Loucy (cell line): ENCODE measurements around the gene ASTN2.
A peak's percentile ranks its signal among the peaks of the same experiment; 100 is the strongest.

Experiments
- H2AFZ ChIP-seq: fragments of 200-600 bp; sonication (generic); 2 replicates; pipeline ENCODE4 v1.6.0; 2016; ENCODE audit warnings: antibody characterized with exemption, mild to moderate bottlenecking, low read length, moderate library complexity
- H3F3A ChIP-seq: fragments of 200-600 bp; 2 replicates; pipeline ENCODE4 v1.6.0; 2016; ENCODE audit warnings: antibody characterized with exemption, low read depth, mild to moderate bottlenecking
- H3K27me3 ChIP-seq: fragments of 200-600 bp; sonication (generic); 2 replicates; pipeline ENCODE4 v1.6.1; 2014; ENCODE audit warnings: low read length, mild to moderate bottlenecking; ENCODE audit not compliant: insufficient read depth, poor library complexity, severe bottlenecking
- H3K36me3 ChIP-seq: fragments of 200-600 bp; sonication (generic); 2 replicates; pipeline ENCODE4 v1.6.1; 2016; ENCODE audit warnings: low read length; ENCODE audit not compliant: insufficient read depth
- H3K4me1 ChIP-seq: fragments of 200-600 bp; sonication (generic); 2 replicates; pipeline ENCODE4 v1.5.1; 2014; ENCODE audit warnings: low read length, mild to moderate bottlenecking; ENCODE audit not compliant: insufficient read depth, poor library complexity, severe bottlenecking
- H3K4me2 ChIP-seq: fragments of 200-600 bp; sonication (generic); 2 replicates; pipeline ENCODE4 v1.6.0; 2014; ENCODE audit warnings: antibody characterized with exemption, low read length, low read depth, mild to moderate bottlenecking; ENCODE audit not compliant: poor library complexity, severe bottlenecking
- H3K4me3 ChIP-seq: fragments of 200-600 bp; sonication (generic); 2 replicates; pipeline ENCODE4 v1.5.1; 2014; ENCODE audit warnings: low read length, mild to moderate bottlenecking, mixed read lengths; ENCODE audit not compliant: poor library complexity, severe bottlenecking
- H3K79me2 ChIP-seq: fragments of 200-600 bp; sonication (generic); 2 replicates; pipeline ENCODE4 v1.6.1; 2014; ENCODE audit warnings: low read length; ENCODE audit not compliant: insufficient read depth
- H3K9ac ChIP-seq: fragments of 200-600 bp; sonication (generic); 2 replicates; pipeline ENCODE4 v1.6.0; 2014; ENCODE audit warnings: mild to moderate bottlenecking, low read depth, low read length, moderate library complexity; ENCODE audit not compliant: poor library complexity, severe bottlenecking
- H3K9me2 ChIP-seq: fragments of 200-600 bp; sonication (generic); replicated peaks from 2 replicates; pipeline ENCODE4 v1.6.1; 2016; ENCODE audit warnings: low read depth, low read length, mixed read lengths
- H3K9me3 ChIP-seq: fragments of 200-600 bp; sonication (generic); 2 replicates; pipeline ENCODE4 v1.6.1; 2014; ENCODE audit warnings: mild to moderate bottlenecking, antibody characterized with exemption, low read length, low read depth; ENCODE audit not compliant: insufficient read depth
- H4K20me1 ChIP-seq: fragments of 200-600 bp; sonication (generic); 2 replicates; pipeline ENCODE4 v1.6.0; 2014; ENCODE audit warnings: antibody characterized with exemption, low read length, mild to moderate bottlenecking; ENCODE audit not compliant: insufficient read depth, poor library complexity, severe bottlenecking
- EZH2phosphoT487 ChIP-seq: fragments of 200-600 bp; IDR thresholded peaks from 2 replicates; pipeline ENCODE4 v1.6.1; 2018; ENCODE audit warnings: antibody characterized with exemption, mild to moderate bottlenecking, moderate library complexity, borderline replicate concordance
- TF ChIP-seq, protein P1 (sequence below): fragments of 200-600 bp; sonication (generic); conservative IDR thresholded peaks from 2 replicates; pipeline ENCODE4 v1.5.1; 2014; ENCODE audit warnings: mild to moderate bottlenecking, antibody characterized with exemption, low read length

The ASTN2 gene

DNA sequence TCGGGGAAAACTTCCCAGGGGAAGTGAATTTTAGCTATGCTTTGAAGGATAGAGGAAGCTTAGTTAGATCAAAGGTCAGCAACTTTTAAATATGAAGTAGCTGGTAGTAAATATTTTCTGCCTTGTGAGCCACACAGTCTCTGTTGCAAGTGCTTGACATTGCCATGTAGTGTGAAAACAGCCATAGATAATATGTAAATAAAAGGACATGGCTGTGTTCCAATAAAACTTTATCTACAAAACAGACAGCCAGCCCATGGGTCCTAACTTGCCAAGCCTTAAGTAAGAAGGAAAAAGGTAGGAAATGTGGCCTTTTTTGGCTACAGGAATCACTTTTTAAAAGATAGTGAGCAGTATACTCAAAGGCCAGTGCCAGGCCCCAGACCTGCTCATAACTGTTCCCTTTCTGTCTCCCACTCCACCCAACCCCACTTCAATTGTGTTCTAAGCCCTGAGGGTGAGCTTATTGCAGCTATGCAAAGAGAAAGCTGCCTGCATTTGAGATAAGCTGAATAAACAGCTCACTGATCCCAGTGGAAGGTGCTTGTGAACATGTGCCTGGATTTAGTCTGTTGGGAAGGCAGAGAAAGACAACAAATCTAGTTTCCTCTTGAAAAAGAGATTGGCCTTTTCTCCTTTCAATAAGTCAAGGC, 840.7 kb downstream of the ASTN2 start:
- Histone ChIP-seq H3K79me2 (no peaks in the 10 kb centered on the region), H3F3A (no peaks in the 10 kb centered on the region), H3K4me3 (no peak overlapping the region), H2AFZ (no peak overlapping the region), H3K4me2 (no peak overlapping the region), H3K9me2 (no peaks in the 10 kb centered on the region), H3K9me3 (no peaks in the 10 kb centered on the region), H3K27me3 (no peaks in the 10 kb centered on the region), H4K20me1 (no peaks in the 10 kb centered on the region), H3K4me1 (no peaks in the 10 kb centered on the region), H3K9ac (no peak overlapping the region), H3K36me3 (no peaks in the 10 kb centered on the region)
- TF ChIP-seq, protein P1, sequence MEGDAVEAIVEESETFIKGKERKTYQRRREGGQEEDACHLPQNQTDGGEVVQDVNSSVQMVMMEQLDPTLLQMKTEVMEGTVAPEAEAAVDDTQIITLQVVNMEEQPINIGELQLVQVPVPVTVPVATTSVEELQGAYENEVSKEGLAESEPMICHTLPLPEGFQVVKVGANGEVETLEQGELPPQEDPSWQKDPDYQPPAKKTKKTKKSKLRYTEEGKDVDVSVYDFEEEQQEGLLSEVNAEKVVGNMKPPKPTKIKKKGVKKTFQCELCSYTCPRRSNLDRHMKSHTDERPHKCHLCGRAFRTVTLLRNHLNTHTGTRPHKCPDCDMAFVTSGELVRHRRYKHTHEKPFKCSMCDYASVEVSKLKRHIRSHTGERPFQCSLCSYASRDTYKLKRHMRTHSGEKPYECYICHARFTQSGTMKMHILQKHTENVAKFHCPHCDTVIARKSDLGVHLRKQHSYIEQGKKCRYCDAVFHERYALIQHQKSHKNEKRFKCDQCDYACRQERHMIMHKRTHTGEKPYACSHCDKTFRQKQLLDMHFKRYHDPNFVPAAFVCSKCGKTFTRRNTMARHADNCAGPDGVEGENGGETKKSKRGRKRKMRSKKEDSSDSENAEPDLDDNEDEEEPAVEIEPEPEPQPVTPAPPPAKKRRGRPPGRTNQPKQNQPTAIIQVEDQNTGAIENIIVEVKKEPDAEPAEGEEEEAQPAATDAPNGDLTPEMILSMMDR, result no peak
- no peak for TF ChIP-seq EZH2phosphoT487

DNA sequence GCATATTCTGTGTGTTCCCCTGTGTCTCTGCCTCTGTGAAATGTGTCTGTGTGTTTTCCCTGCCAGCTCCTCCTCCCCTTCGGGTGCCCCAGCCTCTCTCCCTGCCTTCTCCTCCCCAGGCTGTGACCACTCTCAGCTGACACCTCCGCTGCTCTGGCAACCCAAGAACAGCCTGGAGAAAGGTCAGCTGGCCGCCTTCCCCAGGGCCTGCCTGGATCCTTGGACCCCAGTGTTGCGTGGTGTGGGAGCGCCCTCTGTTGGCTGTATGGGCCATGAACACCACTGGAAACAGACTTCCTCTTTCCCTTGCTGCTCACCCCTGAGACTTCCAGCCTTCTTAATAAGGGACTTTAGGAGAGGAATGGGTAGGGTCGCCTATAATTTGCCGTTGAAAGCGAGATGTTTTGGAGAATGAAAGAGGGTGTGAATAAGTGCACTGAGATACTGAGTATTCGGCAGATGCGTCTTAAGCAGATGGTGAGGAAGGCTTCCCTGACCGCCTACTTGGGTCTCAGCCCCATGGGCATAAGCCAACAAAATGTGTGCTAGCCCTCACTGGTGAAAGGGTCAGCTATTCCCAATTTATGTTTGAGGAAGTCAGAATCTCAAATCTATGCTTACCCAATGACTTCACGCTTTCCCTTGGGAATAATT, 842.6 kb downstream of the ASTN2 start:
- Histone ChIP-seq H3K27me3 (no peaks in the 10 kb centered on the region), H3K79me2 (no peaks in the 10 kb centered on the region), H4K20me1 (no peaks in the 10 kb centered on the region), H3K4me3 (no peak overlapping the region), H3K4me2 (no peak overlapping the region), H2AFZ (0 out of 2 replicates have a peak overlapping the region, but pooled peaks have one; percentile 13), H3F3A (no peaks in the 10 kb centered on the region), H3K36me3 (no peaks in the 10 kb centered on the region), H3K9me3 (no peaks in the 10 kb centered on the region), H3K9ac (no peak overlapping the region), H3K9me2 (no peaks in the 10 kb centered on the region), H3K4me1 (no peaks in the 10 kb centered on the region)
- TF ChIP-seq EZH2phosphoT487, result no peak
- TF ChIP-seq, protein P1, result peak; percentile 88

DNA sequence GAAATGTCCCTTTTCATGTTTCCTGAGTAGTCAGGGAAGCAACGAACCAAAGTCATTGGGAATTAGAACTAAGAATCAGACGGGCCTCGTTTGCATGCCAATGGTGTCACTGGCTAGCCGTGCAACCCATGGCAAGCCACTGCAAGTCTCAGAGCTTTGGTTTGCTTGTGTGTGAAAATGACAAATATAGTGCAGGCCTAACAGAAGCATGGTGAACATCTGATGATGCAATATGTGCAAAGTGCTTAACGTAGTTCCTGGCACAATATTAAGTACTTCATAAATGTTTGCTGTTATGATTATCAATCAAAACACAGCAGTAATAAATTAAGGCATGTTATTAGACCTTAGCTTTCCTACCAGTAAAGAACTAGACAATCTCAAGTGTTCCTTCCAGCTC, 845.7 kb downstream of the ASTN2 start:
- TF ChIP-seq EZH2phosphoT487, result no peak
- TF ChIP-seq, protein P1, result no peak

More for the DNA sequence above, 845.7 kb downstream of the ASTN2 start:
- H3K79me2 ChIP-seq, result no peaks in the 10 kb centered on the region
- H3K27me3 ChIP-seq, result no peaks in the 10 kb centered on the region
- no peak overlapping the region for H3K4me2 ChIP-seq
- H2AFZ ChIP-seq, result no peak overlapping the region
- no peaks in the 10 kb centered on the region for H3F3A ChIP-seq
- H3K4me3 ChIP-seq, result no peak overlapping the region
- H3K9me2 ChIP-seq, result no peaks in the 10 kb centered on the region
- H3K36me3 ChIP-seq, result no peaks in the 10 kb centered on the region
- no peaks in the 10 kb centered on the region for H3K9me3 ChIP-seq
- no peaks in the 10 kb centered on the region for H3K4me1 ChIP-seq
- H3K9ac ChIP-seq, result no peak overlapping the region
- H4K20me1 ChIP-seq, result no peaks in the 10 kb centered on the region
